ENCODE results near the gene PPM1F.

The PPM1F gene

GRCh38 chr22:21990445-21991303 lies 38.0 kb upstream of the PPM1F start:
- TF ChIP-seq TOX (CRISPR knock-in tag; IDR thresholded peaks at IDR 0.05; ENCODE audit: borderline replicate concordance) (no peak), ZNF8 (CRISPR knock-in tag; IDR thresholded peaks at IDR 0.05) (no peak)
- ATAC-seq, result no peak

GRCh38 chr22:21989049-21989448 lies 36.4 kb upstream of the PPM1F start:
- TF ChIP-seq RARB (CRISPR knock-in tag; IDR thresholded peaks at IDR 0.05) (no peak), TCF4 (CRISPR knock-in tag; IDR thresholded peaks at IDR 0.05; ENCODE audit: borderline replicate concordance) (no peak), CSDC2 (CRISPR knock-in tag; IDR thresholded peaks at IDR 0.05) (no peak), PPARA (CRISPR knock-in tag; IDR thresholded peaks at IDR 0.05; ENCODE audit: borderline replicate concordance) (no peak), CREB5 (CRISPR knock-in tag; IDR thresholded peaks at IDR 0.05; ENCODE audit: low read depth) (no peak), ESRRG (CRISPR knock-in tag; IDR thresholded peaks at IDR 0.05) (no peak), ZFP30 (CRISPR knock-in tag; IDR thresholded peaks at IDR 0.05) (no peak), CSRNP3 (CRISPR knock-in tag; IDR thresholded peaks at IDR 0.05) (no peak), ZC3H10 (CRISPR knock-in tag; IDR thresholded peaks at IDR 0.05) (no peak), TOX (CRISPR knock-in tag; IDR thresholded peaks at IDR 0.05; ENCODE audit: borderline replicate concordance) (no peak), ZNF70 (CRISPR knock-in tag; IDR thresholded peaks at IDR 0.05) (no peak), BACH2 (CRISPR knock-in tag; IDR thresholded peaks at IDR 0.05; ENCODE audit: borderline replicate concordance) (no peak), ZNF8 (CRISPR knock-in tag; IDR thresholded peaks at IDR 0.05) (no peak), PATZ1 (CRISPR knock-in tag; IDR thresholded peaks at IDR 0.05; ENCODE audit: borderline replicate concordance) (no peak), TSHZ2 (CRISPR knock-in tag; IDR thresholded peaks at IDR 0.05) (no peak)
- ATAC-seq, result no peak

- ATAC-seq, result no peak
These were observed 32.6 kb upstream of the PPM1F start for GRCh38 chr22:21985214-21985613.

GRCh38 chr22:21984793-21985192 lies 32.1 kb upstream of the PPM1F start:
- TF ChIP-seq ZC3H10 (CRISPR knock-in tag; IDR thresholded peaks at IDR 0.05) (no peak), PPARA (CRISPR knock-in tag; IDR thresholded peaks at IDR 0.05; ENCODE audit: borderline replicate concordance) (no peak), CSRNP3 (CRISPR knock-in tag; IDR thresholded peaks at IDR 0.05) (no peak), TCF4 (CRISPR knock-in tag; IDR thresholded peaks at IDR 0.05; ENCODE audit: borderline replicate concordance) (no peak), RARB (CRISPR knock-in tag; IDR thresholded peaks at IDR 0.05) (no peak), POU6F1 (CRISPR knock-in tag; IDR thresholded peaks at IDR 0.05; ENCODE audit: borderline replicate concordance, low read depth) (no peak), ZNF565 (CRISPR knock-in tag; conservative IDR thresholded peaks at IDR 0.05; ENCODE audit: low read depth) (no peak), ZFP3 (CRISPR knock-in tag; IDR thresholded peaks at IDR 0.05) (no peak), OSR1 (CRISPR knock-in tag; IDR thresholded peaks at IDR 0.05) (no peak)
- peak; percentile 37; the same call in 2 of the 3 replicates for ATAC-seq

More at GRCh38 chr22:21985214-21985613, 32.6 kb upstream of the PPM1F start:
- TF ChIP-seq ZC3H10 (CRISPR knock-in tag; IDR thresholded peaks at IDR 0.05) (no peak), ZFP3 (CRISPR knock-in tag; IDR thresholded peaks at IDR 0.05) (no peak), PPARA (CRISPR knock-in tag; IDR thresholded peaks at IDR 0.05; ENCODE audit: borderline replicate concordance) (no peak)

Measured in SK-N-SH treated with all-trans-retinoic acid at 6 μM for 48 hours (cell line).